RCC 7860 (cell line): Measurements from ENCODE around the gene KRTAP5-10.
"Not testable (repeated sequence)": the region's sequence is repeated elsewhere in the genome, so short reads cannot be mapped to it uniquely, and the experiment has no call there.

Source experiments
- DNase-seq: peaks from one replicate; pipeline ENCODE4 v3.0.0-alpha.2; 2015; ENCODE audit warnings: low spot score
- FAIRE-seq: peaks from 2 replicates; lab custom pipeline; 2012; peaks lifted over from hg19 to GRCh38; lab: Jason Lieb, UNC

KRTAP5-10 gene

GRCh38 chr11:71571101-71571850 is 5.9 kb downstream of the KRTAP5-10 start:
- DNase-seq, FAIRE-seq: not testable (repeated sequence)

- FAIRE-seq (no peak), DNase-seq (no peak)
Measured at GRCh38 chr11:71572811-71573210, 7.4 kb downstream of the KRTAP5-10 start.

- FAIRE-seq (no peak), DNase-seq (no peak)
Measured at GRCh38 chr11:71574418-71574817, 9.1 kb downstream of the KRTAP5-10 start.

GRCh38 chr11:71575723-71576424 is 10.5 kb downstream of the KRTAP5-10 start:
- no peak for FAIRE-seq
- DNase-seq: no peak

GRCh38 chr11:71576688-71577465 is 11.5 kb downstream of the KRTAP5-10 start:
- not testable (repeated sequence) for DNase-seq, FAIRE-seq

GRCh38 chr11:71577469-71578004 is 12.2 kb downstream of the KRTAP5-10 start:
- no peak for FAIRE-seq
- no peak for DNase-seq

GRCh38 chr11:71579513-71579912 is 14.2 kb downstream of the KRTAP5-10 start:
- FAIRE-seq, DNase-seq: not testable (repeated sequence)

GRCh38 chr11:71580057-71581003 is 15.0 kb downstream of the KRTAP5-10 start:
- DNase-seq: peak; percentile 33
- FAIRE-seq: no peak

DNA sequence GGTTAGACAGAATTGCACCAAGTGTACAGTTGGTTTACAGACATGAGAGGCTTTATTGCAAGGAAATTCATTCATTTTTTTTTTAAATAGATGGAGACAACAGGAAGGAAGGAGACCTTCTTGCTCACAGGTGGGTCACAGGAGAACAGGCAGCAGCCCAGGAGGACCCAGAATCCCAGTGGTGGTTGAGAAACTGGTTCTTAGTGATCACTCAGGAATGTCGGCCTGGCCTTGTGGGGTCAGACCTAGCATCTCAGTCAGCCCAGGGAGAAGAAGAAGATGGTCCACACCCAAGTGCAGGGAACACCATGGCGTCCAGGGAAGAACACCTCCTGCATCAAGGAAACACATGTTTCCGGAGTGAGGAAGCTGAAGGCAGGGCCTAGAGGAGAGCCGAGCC is 16.5 kb downstream of the KRTAP5-10 start:
- FAIRE-seq: no peak
- DNase-seq: no peak

- no peak for FAIRE-seq
- no peak for DNase-seq
Measured at GRCh38 chr11:71582309-71582895, 17.0 kb downstream of the KRTAP5-10 start, which contains the start of gene KRTAP5-11. TSS of gene KRTAP5-11 (minus strand) at chr11:71582875. CDS start at chr11:71582837, 38 bp downstream.

- FAIRE-seq: not testable (repeated sequence)
Measured at GRCh38 chr11:71582969-71583368, 17.6 kb downstream of the KRTAP5-10 start.

DNA sequence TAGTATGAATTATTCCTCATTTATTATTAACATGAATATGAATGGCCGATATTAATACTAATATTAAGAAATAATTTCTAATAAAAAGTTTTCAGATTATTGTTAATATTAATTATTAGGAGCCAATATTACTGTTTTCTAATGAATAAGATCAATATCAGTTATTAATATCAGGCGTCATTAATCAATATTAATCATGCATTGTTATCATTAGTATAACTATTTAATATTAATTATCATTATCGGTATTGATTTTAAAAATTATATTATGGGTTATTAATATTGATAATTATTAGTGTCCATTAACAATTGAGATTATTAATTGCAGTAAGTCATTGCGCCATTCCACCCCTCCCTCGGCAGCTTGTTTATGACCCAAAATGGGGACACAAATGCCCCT is 20.3 kb downstream of the KRTAP5-10 start:
- FAIRE-seq, DNase-seq: not testable (repeated sequence)

More at GRCh38 chr11:71582969-71583368, 17.6 kb downstream of the KRTAP5-10 start:
- DNase-seq: not testable (repeated sequence)

GRCh38 chr11:71588314-71588713 is 23.0 kb downstream of the KRTAP5-10 start:
- DNase-seq, FAIRE-seq: not testable (repeated sequence)

DNA sequence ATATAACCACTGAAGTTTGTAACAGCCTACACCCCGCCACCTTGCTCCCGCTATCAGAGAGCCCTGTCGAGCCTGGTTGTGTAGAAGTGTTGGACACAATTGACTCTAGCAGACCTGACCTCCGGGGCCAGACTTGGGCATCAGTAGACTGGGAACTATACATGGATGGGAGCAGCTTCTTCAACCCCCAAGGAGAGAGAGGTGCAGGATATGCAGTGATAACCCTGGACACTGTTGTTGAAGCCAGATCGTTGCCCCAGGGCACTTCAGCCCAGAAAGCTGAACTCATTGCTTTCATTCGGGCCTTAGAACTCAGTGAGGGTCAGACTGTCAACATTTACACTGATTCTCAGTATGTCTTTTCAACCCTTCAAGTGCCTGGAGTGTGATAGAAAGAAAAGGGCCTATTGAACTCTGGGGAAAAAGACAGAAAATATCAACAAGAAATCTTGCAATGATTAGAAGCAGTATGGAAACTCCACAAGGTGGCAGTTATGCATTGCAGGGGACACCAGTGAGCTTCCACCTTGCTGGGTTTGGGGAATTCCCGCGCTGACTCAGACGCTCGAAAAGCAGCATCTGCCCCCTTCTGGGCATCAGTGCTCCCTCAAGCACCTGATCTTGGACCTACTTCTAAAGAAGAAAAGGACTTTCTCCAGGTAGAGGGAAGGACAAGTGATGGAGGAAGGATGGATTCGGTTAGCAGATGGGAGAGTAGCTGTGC is 23.6 kb downstream of the KRTAP5-10 start:
- peak; percentile 7 for DNase-seq
- not testable (repeated sequence) for FAIRE-seq

- not testable (repeated sequence) for DNase-seq, FAIRE-seq
Measured at GRCh38 chr11:71589546-71589920, 24.2 kb downstream of the KRTAP5-10 start.

- DNase-seq: not testable (repeated sequence)
Measured at GRCh38 chr11:71603221-71603620, 37.9 kb downstream of the KRTAP5-10 start.

DNA sequence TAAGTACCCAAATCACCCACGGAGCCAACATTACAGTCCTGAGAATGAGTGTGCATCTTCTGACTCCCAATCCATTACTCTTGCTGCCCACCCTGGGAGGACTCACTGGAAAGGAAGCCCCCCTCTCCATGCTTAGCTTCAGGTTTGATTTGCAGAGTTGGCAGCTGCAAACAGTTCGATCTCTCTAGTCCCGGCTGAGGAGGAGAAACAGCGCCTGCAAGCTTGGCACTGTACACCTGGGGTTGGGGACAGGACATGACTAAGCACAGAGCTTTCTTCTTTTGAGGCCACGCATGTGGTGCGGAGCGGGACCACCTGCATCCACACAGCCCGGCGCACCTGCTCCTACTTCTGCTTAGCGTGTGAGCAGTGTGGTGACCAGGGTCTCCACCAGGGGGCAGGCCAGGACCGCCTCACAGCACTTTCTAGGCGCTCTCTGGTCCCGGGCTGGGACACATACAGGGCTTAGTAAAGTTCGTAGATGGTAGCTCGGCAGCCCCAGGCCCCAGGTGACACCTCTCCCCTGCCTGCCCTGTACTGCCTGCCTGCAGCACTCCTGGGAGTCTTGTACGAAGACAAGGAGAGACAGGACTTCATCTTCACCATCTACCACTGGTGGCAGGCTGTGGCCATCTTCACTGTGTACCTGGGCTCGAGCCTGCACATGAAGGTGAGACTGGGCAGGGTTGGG is 39.6 kb downstream of the KRTAP5-10 start:
- FAIRE-seq, DNase-seq: not testable (repeated sequence)

More at GRCh38 chr11:71603221-71603620, 37.9 kb downstream of the KRTAP5-10 start:
- FAIRE-seq: not testable (repeated sequence)
